Mesendoderm (in vitro differentiated cells): Measurements from ENCODE around the gene OR2AT4.
A peak's percentile ranks its signal among the peaks of the same experiment; 100 is the strongest.

ENCODE experiments used
- DNase-seq: peaks from one replicate; pipeline ENCODE4 v3.0.0; 2013
- H2AK5ac ChIP-seq: 2 replicates; pipeline ENCODE4 v1.6.1; 2013; ENCODE audit warnings: low read length, inconsistent platforms
- H2BK120ac ChIP-seq: 2 replicates; pipeline ENCODE4 v1.6.1; 2013; ENCODE audit warnings: low read depth, mild to moderate bottlenecking, low read length, moderate library complexity, mixed read lengths
- H2BK15ac ChIP-seq: replicated peaks from 2 replicates; pipeline ENCODE4 v1.6.1; 2013; ENCODE audit warnings: low read depth, mild to moderate bottlenecking, moderate library complexity
- H2BK5ac ChIP-seq: 2 replicates; pipeline ENCODE4 v1.6.1; 2013; ENCODE audit warnings: low read length, inconsistent platforms
- H3K18ac ChIP-seq: 2 replicates; pipeline ENCODE4 v1.6.1; 2013; ENCODE audit warnings: mild to moderate bottlenecking, low read length, mixed read lengths
- H3K23ac ChIP-seq: one replicate; pipeline ENCODE4 v1.6.1; 2013; ENCODE audit warnings: low read length
- H3K27ac ChIP-seq: 2 replicates; pipeline ENCODE4 v1.5.1; 2013; ENCODE audit warnings: low read depth, mild to moderate bottlenecking, inconsistent platforms, low read length, moderate library complexity
- H3K27me3 ChIP-seq: 2 replicates; pipeline ENCODE4 v1.6.1; 2013; ENCODE audit warnings: low read length, control low read depth, mild to moderate bottlenecking, inconsistent platforms; ENCODE audit not compliant: insufficient read depth, poor library complexity
- H3K36me3 ChIP-seq: 2 replicates; pipeline ENCODE4 v1.6.1; 2013; ENCODE audit warnings: low read length, inconsistent platforms; ENCODE audit not compliant: control insufficient read depth, insufficient read depth
- H3K4ac ChIP-seq: one replicate; pipeline ENCODE4 v1.6.1; 2013; ENCODE audit warnings: low read depth, mild to moderate bottlenecking, low read length, moderate library complexity
- H3K4me1 ChIP-seq: 2 replicates; pipeline ENCODE4 v1.6.1; 2013; ENCODE audit warnings: low read depth, low read length, inconsistent platforms; ENCODE audit not compliant: control insufficient read depth
- H3K4me2 ChIP-seq: 2 replicates; pipeline ENCODE4 v1.6.1; 2013; ENCODE audit warnings: low read length
- H3K4me3 ChIP-seq: 2 replicates; pipeline ENCODE4 v1.5.1; 2013; ENCODE audit warnings: mild to moderate bottlenecking, low read length
- H3K56ac ChIP-seq: one replicate; pipeline ENCODE4 v1.6.1; 2013; ENCODE audit warnings: low read length
- H3K79me1 ChIP-seq: 2 replicates; pipeline ENCODE4 v1.6.1; 2013; ENCODE audit warnings: low read length, inconsistent platforms
- H3K79me2 ChIP-seq: 2 replicates; pipeline ENCODE4 v1.6.1; 2013; ENCODE audit warnings: mild to moderate bottlenecking, low read length; ENCODE audit not compliant: control insufficient read depth, insufficient read depth
- H3K9ac ChIP-seq: 2 replicates; pipeline ENCODE4 v1.6.1; 2013; ENCODE audit warnings: low read length, inconsistent platforms
- H4K5ac ChIP-seq: one replicate; pipeline ENCODE4 v1.6.1; 2013; ENCODE audit warnings: low read length
- H4K8ac ChIP-seq: one replicate; pipeline ENCODE4 v1.6.1; 2013; ENCODE audit warnings: low read depth, mild to moderate bottlenecking, control low read depth, low read length, moderate library complexity
- WGBS: extraction: QIAGEN DNeasy Blood & Tissue Kit; methylation state at CpG from one replicate; pipeline ENCODE4 v1.1.7; 2013; ENCODE audit warnings: low lambda C conversion rate, missing lambda C conversion rate; ENCODE audit not compliant: insufficient coverage; ENCODE audit errors: extremely low coverage; 5-methylcytosine and 5-hydroxymethylcytosine counted together

The OR2AT4 gene

DNA sequence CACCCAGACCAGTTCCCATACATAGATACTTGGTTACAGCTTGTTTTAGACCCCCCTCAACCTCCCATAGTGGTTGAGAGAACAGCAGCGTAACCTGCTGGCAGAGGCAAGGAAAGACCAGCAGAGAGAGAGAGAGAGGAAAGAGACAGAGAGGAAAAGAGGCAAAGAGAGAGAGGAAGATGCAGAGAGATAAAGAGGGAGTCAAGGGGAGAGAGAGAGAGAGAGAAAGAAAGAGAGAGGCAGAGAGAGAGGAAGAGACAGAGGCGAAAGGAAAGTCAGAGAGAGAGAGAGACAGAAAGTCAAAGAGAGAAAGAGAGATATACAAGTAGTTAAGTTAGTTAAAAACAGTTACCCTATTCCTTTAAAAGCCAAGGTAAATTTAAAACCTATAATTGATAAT is 55.4 kb downstream of the OR2AT4 start:
- Histone ChIP-seq H3K18ac (no peak overlapping the region), H3K4me2 (no peak overlapping the region), H2BK120ac (no peak overlapping the region), H3K4me3 (no peak overlapping the region), H3K27ac (no peak overlapping the region), H2BK15ac (no peak overlapping the region), H3K4me1 (no peaks in the 10 kb centered on the region), H4K5ac (no peak overlapping the region), H3K36me3 (no peaks in the 10 kb centered on the region), H3K79me2 (no peaks in the 10 kb centered on the region), H3K56ac (no peak overlapping the region), H3K79me1 (no peaks in the 10 kb centered on the region), H3K23ac (no peak overlapping the region), H3K4ac (no peak overlapping the region), H3K9ac (no peak overlapping the region), H2AK5ac (no peak overlapping the region), H3K27me3 (no peaks in the 10 kb centered on the region), H4K8ac (no peak overlapping the region), H2BK5ac (no peak overlapping the region)
- DNase-seq: peak; percentile 60
- WGBS: no CpG with 5 or more reads among the region's 2 CpGs

DNA sequence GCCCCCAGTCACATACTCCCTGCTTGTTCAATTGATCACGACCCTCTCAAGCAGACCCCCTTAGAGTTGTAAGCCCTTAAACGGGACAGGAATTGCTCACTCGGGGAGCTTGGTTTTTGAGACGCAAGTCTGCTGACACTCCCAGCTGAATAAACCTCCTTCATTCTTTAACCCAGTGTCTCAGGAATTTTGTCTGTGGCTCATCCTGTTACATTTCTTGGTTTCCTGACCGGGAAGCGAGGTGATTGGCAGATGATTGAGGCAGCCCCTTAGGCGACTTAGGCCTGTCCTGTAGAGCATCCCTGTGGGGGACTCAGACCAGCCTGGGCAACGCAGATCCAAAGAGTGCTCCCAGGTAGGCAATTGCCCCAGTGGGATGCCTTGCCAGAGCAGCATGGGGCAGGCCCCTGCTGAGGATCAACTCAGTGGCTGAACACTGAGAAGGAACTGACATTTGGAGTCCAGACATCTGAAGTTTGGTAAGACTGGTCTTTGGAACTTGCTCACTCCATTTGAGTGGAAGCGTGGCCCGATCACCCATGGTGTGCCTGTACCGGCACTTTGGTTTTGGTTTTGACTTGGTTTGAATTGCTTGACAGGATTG is 56.4 kb downstream of the OR2AT4 start:
- no peak overlapping the region for H3K27ac ChIP-seq
- H3K79me1 ChIP-seq: no peaks in the 10 kb centered on the region
- H2BK15ac ChIP-seq: no peak overlapping the region
- H3K9ac ChIP-seq: no peak overlapping the region
- no peak overlapping the region for H3K4me2 ChIP-seq
- no peak overlapping the region for H3K4ac ChIP-seq
- H2BK120ac ChIP-seq: no peak overlapping the region
- no peak overlapping the region for H3K56ac ChIP-seq
- no peaks in the 10 kb centered on the region for H3K4me1 ChIP-seq
- no peak overlapping the region for H3K4me3 ChIP-seq
- H3K79me2 ChIP-seq: no peaks in the 10 kb centered on the region
- H4K5ac ChIP-seq: no peak overlapping the region
- H2BK5ac ChIP-seq: no peak overlapping the region
- no peak overlapping the region for H3K23ac ChIP-seq
- no peak overlapping the region for H2AK5ac ChIP-seq
- no peak overlapping the region for H4K8ac ChIP-seq
- DNase-seq: no peak
- H3K27me3 ChIP-seq: no peaks in the 10 kb centered on the region
- no peaks in the 10 kb centered on the region for H3K36me3 ChIP-seq
- WGBS: no CpG with 5 or more reads among the region's 11 CpGs
- no peak overlapping the region for H3K18ac ChIP-seq

- no peaks in the 10 kb centered on the region for H3K79me1 ChIP-seq
- H3K4me2 ChIP-seq: no peak overlapping the region
- H3K4me1 ChIP-seq: peaks cover 5% of the 10 kb centered on the region
- H3K4ac ChIP-seq: no peak overlapping the region
- no peak overlapping the region for H4K8ac ChIP-seq
- H3K27me3 ChIP-seq: no peaks in the 10 kb centered on the region
- H3K79me2 ChIP-seq: no peaks in the 10 kb centered on the region
- H4K5ac ChIP-seq: no peak overlapping the region
- no peak overlapping the region for H2BK15ac ChIP-seq
- peak overlapping the region; percentile 22 for H3K56ac ChIP-seq
- peak; percentile 51 for DNase-seq
- H2AK5ac ChIP-seq: no peak overlapping the region
- H3K23ac ChIP-seq: no peak overlapping the region
- WGBS: no CpG with 5 or more reads among the region's 3 CpGs
- H3K36me3 ChIP-seq: no peaks in the 10 kb centered on the region
- no peak overlapping the region for H2BK5ac ChIP-seq
- no peak overlapping the region for H3K18ac ChIP-seq
- H3K4me3 ChIP-seq: no peak overlapping the region
- H3K9ac ChIP-seq: no peak overlapping the region
- H2BK120ac ChIP-seq: no peak overlapping the region
- no peak overlapping the region for H3K27ac ChIP-seq
Observed at GRCh38 chr11:75035911-75036565, 60.6 kb downstream of the OR2AT4 start.

- Histone ChIP-seq H3K18ac (no peak overlapping the region), H4K5ac (no peak overlapping the region), H3K27me3 (no peaks in the 10 kb centered on the region), H3K79me1 (no peaks in the 10 kb centered on the region), H2BK5ac (no peak overlapping the region), H3K4me2 (no peak overlapping the region), H3K56ac (no peak overlapping the region), H3K23ac (no peak overlapping the region), H2BK120ac (no peak overlapping the region), H4K8ac (no peak overlapping the region), H3K4me3 (no peak overlapping the region), H2BK15ac (no peak overlapping the region), H3K4ac (no peak overlapping the region), H2AK5ac (no peak overlapping the region), H3K27ac (no peak overlapping the region), H3K4me1 (peaks cover 5% of the 10 kb centered on the region), H3K36me3 (no peaks in the 10 kb centered on the region), H3K79me2 (no peaks in the 10 kb centered on the region), H3K9ac (no peak overlapping the region)
- no peak for DNase-seq
- no CpG with 5 or more reads among the region's 5 CpGs for WGBS
Observed at GRCh38 chr11:75035256-75035655, 61.4 kb downstream of the OR2AT4 start.

DNA sequence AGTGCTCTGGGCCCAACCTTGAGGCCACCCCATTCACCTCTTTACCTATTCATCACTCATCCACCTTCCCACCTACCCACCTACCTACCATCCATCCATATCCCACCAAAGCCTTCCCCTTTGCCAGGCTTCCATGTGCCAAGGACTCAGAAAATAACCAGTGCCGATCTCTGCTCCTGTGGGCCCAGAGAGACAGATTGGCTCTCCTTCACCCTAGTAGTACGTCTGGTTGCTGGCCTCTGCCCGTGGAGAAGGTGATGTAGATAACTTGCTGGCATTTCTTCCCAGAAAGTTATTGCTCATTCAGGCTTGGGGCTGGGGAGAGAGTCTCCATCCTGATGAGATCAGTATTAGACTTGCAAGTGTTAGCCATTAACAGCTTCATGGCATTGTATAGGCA is 62.8 kb downstream of the OR2AT4 start:
- Histone ChIP-seq H2BK120ac (no peak overlapping the region), H2AK5ac (no peak overlapping the region), H2BK15ac (no peak overlapping the region), H3K4me1 (peaks cover 5% of the 10 kb centered on the region), H4K5ac (no peak overlapping the region), H3K23ac (no peak overlapping the region), H3K9ac (no peak overlapping the region), H2BK5ac (no peak overlapping the region), H3K27me3 (no peaks in the 10 kb centered on the region), H3K79me2 (no peaks in the 10 kb centered on the region), H4K8ac (no peak overlapping the region), H3K56ac (no peak overlapping the region), H3K36me3 (no peaks in the 10 kb centered on the region), H3K4me3 (no peak overlapping the region), H3K18ac (no peak overlapping the region), H3K4ac (no peak overlapping the region), H3K4me2 (no peak overlapping the region), H3K27ac (no peak overlapping the region), H3K79me1 (no peaks in the 10 kb centered on the region)
- WGBS: no CpG with 5 or more reads among the region's 3 CpGs
- DNase-seq: no peak

DNA sequence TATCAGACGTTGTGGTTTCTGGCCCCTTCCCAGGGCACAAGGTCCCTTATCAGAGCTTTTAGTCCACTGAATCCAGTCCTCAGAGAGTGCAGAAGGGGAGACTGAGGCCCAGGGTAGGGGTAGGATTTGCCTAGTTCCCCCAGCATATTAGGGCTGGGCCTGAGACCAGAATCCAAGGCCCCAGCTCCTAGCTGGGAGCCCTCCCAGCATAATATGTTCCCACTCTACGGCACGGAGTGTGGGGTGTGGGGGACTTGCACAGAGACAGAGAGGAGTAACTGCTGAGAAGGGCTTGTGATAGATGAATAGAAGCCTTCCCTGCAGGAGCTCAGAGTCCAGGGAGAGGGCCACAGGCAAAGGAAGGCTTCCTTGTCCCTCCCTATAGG is 64.1 kb downstream of the OR2AT4 start:
- Histone ChIP-seq H3K36me3 (no peaks in the 10 kb centered on the region), H4K8ac (no peak overlapping the region), H2AK5ac (no peak overlapping the region), H4K5ac (no peak overlapping the region), H3K79me1 (no peaks in the 10 kb centered on the region), H3K23ac (no peak overlapping the region), H3K4ac (no peak overlapping the region), H3K4me3 (no peak overlapping the region), H3K27ac (no peak overlapping the region), H3K9ac (no peak overlapping the region), H3K27me3 (no peaks in the 10 kb centered on the region), H3K79me2 (no peaks in the 10 kb centered on the region), H2BK15ac (no peak overlapping the region), H3K18ac (no peak overlapping the region), H2BK5ac (no peak overlapping the region), H3K56ac (no peak overlapping the region), H2BK120ac (no peak overlapping the region), H3K4me2 (no peak overlapping the region), H3K4me1 (peaks cover 5% of the 10 kb centered on the region)
- no peak for DNase-seq
- no CpG with 5 or more reads among the region's 3 CpGs for WGBS
